MM.1S (cell line): ENCODE data around the gene MAGI1.

Experiments used
- EZH2 ChIP-seq: fragments of 300-600 bp; sonication (generic); optimal IDR thresholded peaks from 2 replicates; pipeline ENCODE3; 2017; ENCODE audit warnings: low read depth, mild to moderate bottlenecking, antibody characterized with exemption, low read length, mixed read lengths
- TF ChIP-seq, protein P1 (sequence below): fragments of 300-600 bp; sonication (generic); IDR thresholded peaks from 2 replicates; pipeline ENCODE4 v1.5.1; 2016; ENCODE audit warnings: antibody characterized with exemption, low read length, mixed read lengths

DNA sequence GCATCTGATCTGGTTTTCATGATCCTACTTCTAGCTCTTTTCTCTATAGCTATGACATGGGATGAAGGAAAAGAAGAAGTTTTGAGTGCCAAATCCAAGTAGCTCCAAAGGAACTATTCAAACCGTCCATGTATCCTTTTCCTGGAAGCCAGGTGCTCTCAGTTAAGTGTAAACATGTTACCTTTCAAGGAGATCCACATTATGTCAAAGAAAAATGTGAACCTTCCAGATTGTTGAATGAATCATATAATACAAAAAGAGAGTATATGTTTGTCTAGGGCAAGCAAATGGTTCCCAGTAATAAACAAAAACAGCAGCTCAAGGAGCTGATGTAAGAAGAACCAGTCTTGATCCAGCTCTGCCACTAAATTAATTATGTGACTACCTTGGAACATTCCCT is 534.9 kb downstream of the MAGI1 start:
- TF ChIP-seq, protein P1, sequence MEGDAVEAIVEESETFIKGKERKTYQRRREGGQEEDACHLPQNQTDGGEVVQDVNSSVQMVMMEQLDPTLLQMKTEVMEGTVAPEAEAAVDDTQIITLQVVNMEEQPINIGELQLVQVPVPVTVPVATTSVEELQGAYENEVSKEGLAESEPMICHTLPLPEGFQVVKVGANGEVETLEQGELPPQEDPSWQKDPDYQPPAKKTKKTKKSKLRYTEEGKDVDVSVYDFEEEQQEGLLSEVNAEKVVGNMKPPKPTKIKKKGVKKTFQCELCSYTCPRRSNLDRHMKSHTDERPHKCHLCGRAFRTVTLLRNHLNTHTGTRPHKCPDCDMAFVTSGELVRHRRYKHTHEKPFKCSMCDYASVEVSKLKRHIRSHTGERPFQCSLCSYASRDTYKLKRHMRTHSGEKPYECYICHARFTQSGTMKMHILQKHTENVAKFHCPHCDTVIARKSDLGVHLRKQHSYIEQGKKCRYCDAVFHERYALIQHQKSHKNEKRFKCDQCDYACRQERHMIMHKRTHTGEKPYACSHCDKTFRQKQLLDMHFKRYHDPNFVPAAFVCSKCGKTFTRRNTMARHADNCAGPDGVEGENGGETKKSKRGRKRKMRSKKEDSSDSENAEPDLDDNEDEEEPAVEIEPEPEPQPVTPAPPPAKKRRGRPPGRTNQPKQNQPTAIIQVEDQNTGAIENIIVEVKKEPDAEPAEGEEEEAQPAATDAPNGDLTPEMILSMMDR, result no peak
- TF ChIP-seq EZH2, result no peak
